Activated T-cell treated with anti-CD3 and anti-CD28 coated beads for 4 hours (primary cell): Measurements from ENCODE around the gene NSG2.
"Not testable (repeated sequence)": the region's sequence is repeated elsewhere in the genome, so short reads cannot be mapped to it uniquely, and the experiment has no call there.

ENCODE experiments used
- DNase-seq: peaks from one replicate; pipeline ENCODE4 v3.0.0-alpha.2; 2020

NSG2 gene

GRCh38 chr5:174106997-174107655 lies 61.6 kb downstream of the NSG2 start:
- no peak for DNase-seq

- DNase-seq = no peak
Observed at GRCh38 chr5:174108745-174109144, 63.2 kb downstream of the NSG2 start.

- no peak for DNase-seq
Observed at GRCh38 chr5:174109698-174110260, 64.3 kb downstream of the NSG2 start.

GRCh38 chr5:174110310-174110709 lies 64.8 kb downstream of the NSG2 start:
- no peak for DNase-seq

GRCh38 chr5:174111287-174111973 lies 65.9 kb downstream of the NSG2 start:
- no peak for DNase-seq

GRCh38 chr5:174115226-174115625 lies 69.7 kb downstream of the NSG2 start:
- DNase-seq = no peak

GRCh38 chr5:174118823-174119467 lies 73.4 kb downstream of the NSG2 start:
- no peak for DNase-seq

- no peak for DNase-seq
Observed at GRCh38 chr5:174119468-174119881, 74.0 kb downstream of the NSG2 start.

GRCh38 chr5:174120401-174121005 lies 75.0 kb downstream of the NSG2 start:
- DNase-seq = no peak

GRCh38 chr5:174134545-174134944 lies 89.0 kb downstream of the NSG2 start:
- no peak for DNase-seq

GRCh38 chr5:174139623-174140022 lies 94.1 kb downstream of the NSG2 start:
- DNase-seq = no peak

GRCh38 chr5:174140452-174141020 lies 95.0 kb downstream of the NSG2 start:
- DNase-seq = no peak

- no peak for DNase-seq
Observed at GRCh38 chr5:174141398-174141797, 95.9 kb downstream of the NSG2 start.

- no peak for DNase-seq
Observed at GRCh38 chr5:174145091-174145490, 99.6 kb downstream of the NSG2 start.

GRCh38 chr5:174145821-174146220 lies 100.3 kb downstream of the NSG2 start:
- DNase-seq = no peak

GRCh38 chr5:174146556-174146955 lies 101.0 kb downstream of the NSG2 start:
- no peak for DNase-seq

GRCh38 chr5:174147012-174147411 lies 101.5 kb downstream of the NSG2 start:
- not testable (repeated sequence) for DNase-seq

GRCh38 chr5:174147551-174147950 lies 102.0 kb downstream of the NSG2 start:
- no peak for DNase-seq

GRCh38 chr5:174148721-174149120 lies 103.2 kb downstream of the NSG2 start:
- DNase-seq = no peak

- no peak for DNase-seq
Observed at GRCh38 chr5:174149426-174149825, 103.9 kb downstream of the NSG2 start.

- no peak for DNase-seq
Observed at GRCh38 chr5:174149989-174150388, 104.5 kb downstream of the NSG2 start.

GRCh38 chr5:174151599-174152181 lies 106.2 kb downstream of the NSG2 start:
- no peak for DNase-seq

GRCh38 chr5:174154559-174154958 lies 109.1 kb downstream of the NSG2 start:
- no peak for DNase-seq
